ENCODE measurements around the gene RMI2. TPM values are rescaled to one million over a fixed set of nuclear protein-coding genes. Genes with fewer than 3 reads are reported as not detected.
A peak's percentile ranks its signal among the peaks of the same experiment; 100 is the strongest.

Gene RMI2
- total and polyA plus RNA-seq, 4 donors, result 0.28 to 8.5 (median 0.83) TPM

DNA sequence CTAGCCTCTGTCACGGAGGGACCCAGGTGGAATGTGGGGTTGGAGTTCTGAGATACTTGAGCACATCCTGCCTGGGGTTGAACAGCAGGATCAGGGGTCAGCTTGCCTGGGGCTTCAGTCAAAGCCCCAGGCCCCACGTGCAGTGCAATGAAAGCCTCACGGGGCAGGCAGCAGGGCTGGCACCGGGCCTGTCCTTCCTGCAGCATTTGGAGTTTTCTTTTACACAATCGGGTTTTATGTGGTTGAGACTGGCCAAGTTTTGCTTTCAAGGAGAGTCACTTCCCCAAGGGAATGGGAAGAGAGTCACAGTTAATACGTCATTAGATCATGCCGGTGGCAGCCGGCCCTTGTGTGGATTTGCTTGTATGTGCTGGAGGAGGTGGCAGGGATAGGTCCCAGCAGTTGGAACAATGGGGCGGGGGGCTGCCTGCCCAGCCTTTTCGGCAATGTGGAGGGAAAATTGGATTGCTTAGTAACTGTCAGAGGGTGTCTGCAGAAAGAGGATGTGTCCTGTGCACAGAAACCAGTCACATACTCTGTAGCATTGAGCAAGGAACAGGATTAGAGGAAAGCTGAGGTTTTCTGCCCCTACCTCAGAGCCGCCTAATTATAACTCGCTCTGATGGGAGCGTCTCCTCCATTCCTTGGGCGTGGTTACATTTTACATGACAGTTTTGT, 4.5 kb downstream of the RMI2 start:
- Histone ChIP-seq H3K4me3 (ENCODE audit: low read depth in 1 of 3, low read length in 3 of 3) (no peak overlapping the region), H3K9ac (ENCODE audit: low read depth in 1 of 2, low read length in 2 of 2) (no peak overlapping the region), H3K4me1 (ENCODE audit: control insufficient read depth in 4 of 4, insufficient read depth in 4 of 4, low read length in 3 of 4) (peaks cover 4 to 13% (median 7%) of the 10 kb centered on the region in 4 donors), H3K27ac (ENCODE audit: low read depth in 1 of 2, low read length in 2 of 2) (peak overlapping the region; percentile 4 to 31), H3K27me3 (ENCODE audit: control insufficient read depth in 4 of 4, insufficient read depth in 4 of 4, low read length in 3 of 4) (no peaks in the 10 kb centered on the region), H3K36me3 (ENCODE audit: control insufficient read depth in 4 of 4, insufficient read depth in 3 of 4, low read depth in 1 of 4, low read length in 3 of 4) (no peaks in the 10 kb centered on the region), H3K9me3 (ENCODE audit: control insufficient read depth in 4 of 4, low read length in 3 of 4) (no peaks in the 10 kb centered on the region)
- 70% methylated on average over 14 of the region's 14 CpGs for WGBS
- DNase-seq (ENCODE audit: low spot score), result no peak
- TF ChIP-seq SP1 (IDR thresholded peaks at IDR 0.05) (no peak), EGR1 (IDR thresholded peaks at IDR 0.05; ENCODE audit: low read depth in 2 of 2) (no peak), GABPA (IDR thresholded peaks at IDR 0.05 in 1 of 2, conservative IDR thresholded peaks at IDR 0.05 in 1 of 2) (no peak), HNF4A (conservative IDR thresholded peaks at IDR 0.05) (no peak), RXRA (IDR thresholded peaks at IDR 0.05) (no peak), JUND (IDR thresholded peaks at IDR 0.05) (no peak), NR2F2 (IDR thresholded peaks at IDR 0.05) (no peak), FOXA2 (IDR thresholded peaks at IDR 0.05) (no peak), RAD21 (IDR thresholded peaks at IDR 0.05) (no peak)
- TF ChIP-seq, protein P1, sequence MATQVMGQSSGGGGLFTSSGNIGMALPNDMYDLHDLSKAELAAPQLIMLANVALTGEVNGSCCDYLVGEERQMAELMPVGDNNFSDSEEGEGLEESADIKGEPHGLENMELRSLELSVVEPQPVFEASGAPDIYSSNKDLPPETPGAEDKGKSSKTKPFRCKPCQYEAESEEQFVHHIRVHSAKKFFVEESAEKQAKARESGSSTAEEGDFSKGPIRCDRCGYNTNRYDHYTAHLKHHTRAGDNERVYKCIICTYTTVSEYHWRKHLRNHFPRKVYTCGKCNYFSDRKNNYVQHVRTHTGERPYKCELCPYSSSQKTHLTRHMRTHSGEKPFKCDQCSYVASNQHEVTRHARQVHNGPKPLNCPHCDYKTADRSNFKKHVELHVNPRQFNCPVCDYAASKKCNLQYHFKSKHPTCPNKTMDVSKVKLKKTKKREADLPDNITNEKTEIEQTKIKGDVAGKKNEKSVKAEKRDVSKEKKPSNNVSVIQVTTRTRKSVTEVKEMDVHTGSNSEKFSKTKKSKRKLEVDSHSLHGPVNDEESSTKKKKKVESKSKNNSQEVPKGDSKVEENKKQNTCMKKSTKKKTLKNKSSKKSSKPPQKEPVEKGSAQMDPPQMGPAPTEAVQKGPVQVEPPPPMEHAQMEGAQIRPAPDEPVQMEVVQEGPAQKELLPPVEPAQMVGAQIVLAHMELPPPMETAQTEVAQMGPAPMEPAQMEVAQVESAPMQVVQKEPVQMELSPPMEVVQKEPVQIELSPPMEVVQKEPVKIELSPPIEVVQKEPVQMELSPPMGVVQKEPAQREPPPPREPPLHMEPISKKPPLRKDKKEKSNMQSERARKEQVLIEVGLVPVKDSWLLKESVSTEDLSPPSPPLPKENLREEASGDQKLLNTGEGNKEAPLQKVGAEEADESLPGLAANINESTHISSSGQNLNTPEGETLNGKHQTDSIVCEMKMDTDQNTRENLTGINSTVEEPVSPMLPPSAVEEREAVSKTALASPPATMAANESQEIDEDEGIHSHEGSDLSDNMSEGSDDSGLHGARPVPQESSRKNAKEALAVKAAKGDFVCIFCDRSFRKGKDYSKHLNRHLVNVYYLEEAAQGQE (IDR thresholded peaks at IDR 0.05), result no peak

- 86% methylated on average over 5 of the region's 5 CpGs for WGBS
- Histone ChIP-seq H3K4me3 (ENCODE audit: low read depth in 1 of 3, low read length in 3 of 3) (no peak overlapping the region), H3K27ac (ENCODE audit: low read depth in 1 of 2, low read length in 2 of 2) (peak overlapping the region; percentile 4 to 18), H3K9ac (ENCODE audit: low read depth in 1 of 2, low read length in 2 of 2) (no peak overlapping the region), H3K4me1 (ENCODE audit: control insufficient read depth in 4 of 4, insufficient read depth in 4 of 4, low read length in 3 of 4) (peaks cover 2 to 11% (median 3%) of the 10 kb centered on the region in 4 donors), H3K9me3 (ENCODE audit: control insufficient read depth in 4 of 4, low read length in 3 of 4) (no peaks in the 10 kb centered on the region), H3K27me3 (ENCODE audit: control insufficient read depth in 4 of 4, insufficient read depth in 4 of 4, low read length in 3 of 4) (no peaks in the 10 kb centered on the region), H3K36me3 (ENCODE audit: control insufficient read depth in 4 of 4, insufficient read depth in 3 of 4, low read depth in 1 of 4, low read length in 3 of 4) (no peaks in the 10 kb centered on the region)
- no peak for DNase-seq (ENCODE audit: low spot score)
- TF ChIP-seq FOXA2 (IDR thresholded peaks at IDR 0.05) (no peak), FOXA1 (IDR thresholded peaks at IDR 0.05) (no peak), HNF4G (IDR thresholded peaks at IDR 0.05) (no peak)
- TF ChIP-seq, protein P2, sequence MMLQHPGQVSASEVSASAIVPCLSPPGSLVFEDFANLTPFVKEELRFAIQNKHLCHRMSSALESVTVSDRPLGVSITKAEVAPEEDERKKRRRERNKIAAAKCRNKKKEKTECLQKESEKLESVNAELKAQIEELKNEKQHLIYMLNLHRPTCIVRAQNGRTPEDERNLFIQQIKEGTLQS (IDR thresholded peaks at IDR 0.05), result no peak
- TF ChIP-seq, protein P1 (IDR thresholded peaks at IDR 0.05), result no peak
Observed at GRCh38 chr16:11350519-11350918, 5.3 kb downstream of the RMI2 start.

Data from liver (tissue), 9 donors.